Neutrophil (primary cell): ENCODE results near the gene RASIP1.

Experiments
- H3K27ac ChIP-seq: fragments of 200-600 bp; sonication (generic); 2 replicates; pipeline ENCODE4 v1.5.1; 2016; ENCODE audit warnings: mild to moderate bottlenecking, moderate library complexity
- H3K27me3 ChIP-seq: fragments of 200-600 bp; sonication (generic); 2 replicates; pipeline ENCODE4 v1.6.0; 2016; ENCODE audit warnings: mild to moderate bottlenecking
- H3K36me3 ChIP-seq: fragments of 200-600 bp; sonication (generic); 2 replicates; pipeline ENCODE4 v1.5.1; 2017
- H3K4me1 ChIP-seq, 2 experiments: fragments of 200-600 bp in 1 of 2; sonication (generic) in 1 of 2; 1 replicate in 1 of 2; 2 replicates in 1 of 2; pipeline versions ENCODE4 v1.5.1 to v1.6.1; 2013 to 2016; ENCODE audit warnings: low read depth in 1 of 2, low read length in 1 of 2, mild to moderate bottlenecking in 1 of 2, moderate library complexity in 1 of 2; ENCODE audit not compliant: control insufficient read depth in 1 of 2, insufficient read depth in 1 of 2
- H3K4me3 ChIP-seq, 2 experiments: fragments of 200-600 bp in 1 of 2; sonication (generic) in 1 of 2; 1 replicate in 1 of 2; 2 replicates in 1 of 2; pipeline ENCODE4 v1.5.1; 2013 to 2016; ENCODE audit warnings: low read depth in 1 of 2, low read length in 1 of 2, mild to moderate bottlenecking in 1 of 2, moderate library complexity in 1 of 2
- H3K9me3 ChIP-seq: fragments of 200-600 bp; sonication (generic); 2 replicates; pipeline ENCODE4 v1.5.1; 2016
- TF ChIP-seq, protein P1 (sequence below): fragments of 200-600 bp; sonication (generic); IDR thresholded peaks from 2 replicates; pipeline ENCODE4 v1.5.1; 2016; ENCODE audit warnings: antibody characterized with exemption

RASIP1 gene

DNA sequence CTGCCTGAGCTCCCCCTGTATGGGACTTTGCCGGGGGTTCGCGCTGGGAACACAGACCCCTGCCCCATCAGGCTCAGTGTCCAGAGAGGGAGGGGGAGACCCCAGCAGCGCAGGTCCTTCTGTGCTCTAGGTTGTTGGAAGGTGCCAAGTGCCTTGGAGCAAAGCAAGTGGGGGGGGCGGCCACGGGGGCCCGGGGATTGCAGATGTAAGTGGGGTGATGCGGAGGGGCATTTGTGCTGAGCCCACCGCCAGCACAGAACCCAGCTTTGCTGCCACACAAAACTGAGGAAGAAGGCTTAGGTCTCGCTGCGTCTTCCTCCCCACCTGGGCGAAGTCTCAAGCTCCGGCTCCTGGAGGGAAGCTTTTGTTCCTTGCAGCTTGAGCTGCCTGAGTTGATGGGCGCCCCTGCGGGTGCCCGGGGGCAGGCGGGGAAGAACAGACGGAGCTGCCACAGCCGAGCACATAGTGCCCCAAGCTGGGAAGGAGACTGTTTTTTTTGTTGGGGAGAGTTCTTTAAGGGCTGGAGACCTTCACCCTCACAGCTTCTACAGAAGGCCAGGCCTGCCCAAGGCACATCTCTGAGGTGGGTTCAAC is 66.1 kb downstream of the RASIP1 start:
- Histone ChIP-seq H3K4me3 (no peak overlapping the region), H3K27me3 (no peaks in the 10 kb centered on the region), H3K9me3 (no peaks in the 10 kb centered on the region), H3K36me3 (no peaks in the 10 kb centered on the region), H3K27ac (no peak overlapping the region), H3K4me1 (no peaks in the 10 kb centered on the region)
- TF ChIP-seq, protein P1, sequence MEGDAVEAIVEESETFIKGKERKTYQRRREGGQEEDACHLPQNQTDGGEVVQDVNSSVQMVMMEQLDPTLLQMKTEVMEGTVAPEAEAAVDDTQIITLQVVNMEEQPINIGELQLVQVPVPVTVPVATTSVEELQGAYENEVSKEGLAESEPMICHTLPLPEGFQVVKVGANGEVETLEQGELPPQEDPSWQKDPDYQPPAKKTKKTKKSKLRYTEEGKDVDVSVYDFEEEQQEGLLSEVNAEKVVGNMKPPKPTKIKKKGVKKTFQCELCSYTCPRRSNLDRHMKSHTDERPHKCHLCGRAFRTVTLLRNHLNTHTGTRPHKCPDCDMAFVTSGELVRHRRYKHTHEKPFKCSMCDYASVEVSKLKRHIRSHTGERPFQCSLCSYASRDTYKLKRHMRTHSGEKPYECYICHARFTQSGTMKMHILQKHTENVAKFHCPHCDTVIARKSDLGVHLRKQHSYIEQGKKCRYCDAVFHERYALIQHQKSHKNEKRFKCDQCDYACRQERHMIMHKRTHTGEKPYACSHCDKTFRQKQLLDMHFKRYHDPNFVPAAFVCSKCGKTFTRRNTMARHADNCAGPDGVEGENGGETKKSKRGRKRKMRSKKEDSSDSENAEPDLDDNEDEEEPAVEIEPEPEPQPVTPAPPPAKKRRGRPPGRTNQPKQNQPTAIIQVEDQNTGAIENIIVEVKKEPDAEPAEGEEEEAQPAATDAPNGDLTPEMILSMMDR, result no peak

DNA sequence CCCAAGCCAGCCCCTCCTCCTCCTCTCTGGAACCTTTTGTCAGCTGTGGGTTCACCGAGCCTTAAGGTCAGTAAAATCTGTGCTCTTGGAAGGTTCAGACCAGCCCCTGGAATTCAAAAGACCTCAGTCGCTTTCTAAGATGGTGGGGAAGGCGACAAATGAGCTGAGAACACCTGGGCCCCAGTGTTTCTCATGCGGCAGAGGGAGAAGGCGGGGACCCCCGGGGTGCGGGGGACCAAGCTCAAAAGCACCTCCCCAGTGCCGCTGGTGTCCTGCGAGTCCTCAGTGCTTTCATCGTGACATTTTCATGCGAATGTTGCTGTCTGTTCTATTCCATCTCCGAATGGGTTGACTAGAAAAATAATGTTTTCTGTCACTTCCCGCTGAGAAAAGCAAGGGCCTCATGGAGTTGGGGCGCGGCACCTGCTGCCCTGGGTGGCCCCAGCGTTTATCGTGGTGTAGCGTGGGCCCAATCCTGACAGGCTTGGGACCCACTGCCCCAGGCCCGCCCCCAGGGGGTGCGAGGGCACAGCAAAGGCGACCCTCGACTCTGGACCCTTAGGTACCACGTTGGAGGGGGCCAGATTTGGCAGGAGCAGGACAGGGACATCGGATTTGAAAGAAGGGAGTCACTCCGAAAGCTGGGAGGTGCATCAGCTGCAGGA is 66.8 kb downstream of the RASIP1 start:
- Histone ChIP-seq H3K4me3 (no peak overlapping the region), H3K27me3 (no peaks in the 10 kb centered on the region), H3K27ac (no peak overlapping the region), H3K9me3 (no peaks in the 10 kb centered on the region), H3K4me1 (no peaks in the 10 kb centered on the region), H3K36me3 (no peaks in the 10 kb centered on the region)
- TF ChIP-seq, protein P1, result no peak

DNA sequence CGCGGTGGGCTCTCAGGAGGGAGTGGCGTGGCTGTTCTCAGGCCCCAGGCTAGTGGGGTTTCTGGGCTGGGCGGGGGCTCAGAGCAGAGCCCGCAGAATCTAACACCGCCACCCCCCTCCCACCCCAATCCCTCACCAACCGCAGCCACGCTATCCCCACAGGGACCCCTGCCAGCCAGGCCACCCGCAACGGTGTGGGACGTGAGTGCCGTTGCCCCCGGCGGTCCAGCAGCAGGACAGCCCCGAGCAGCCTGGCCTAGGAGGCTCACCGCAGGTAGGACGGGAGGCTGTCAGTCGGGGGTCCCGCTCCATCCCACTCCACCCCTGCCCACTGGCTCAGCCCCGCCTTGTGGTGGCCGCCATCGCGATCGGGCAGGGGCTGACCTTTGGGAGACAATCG is 67.4 kb downstream of the RASIP1 start, which contains the start of gene NTN5:
Gene NTN5, minus strand, starts transcription at position 24 of the 400 bp plus-strand sequence. CDS start 2,031 bp downstream, outside the sequence.
- Histone ChIP-seq H3K9me3 (no peaks in the 10 kb centered on the region), H3K36me3 (no peaks in the 10 kb centered on the region), H3K27me3 (no peaks in the 10 kb centered on the region), H3K4me1 (no peaks in the 10 kb centered on the region), H3K4me3 (no peak within 1 kb of the TSS), H3K27ac (no peak within 1 kb of the TSS)
- TF ChIP-seq, protein P1, result no peak

DNA sequence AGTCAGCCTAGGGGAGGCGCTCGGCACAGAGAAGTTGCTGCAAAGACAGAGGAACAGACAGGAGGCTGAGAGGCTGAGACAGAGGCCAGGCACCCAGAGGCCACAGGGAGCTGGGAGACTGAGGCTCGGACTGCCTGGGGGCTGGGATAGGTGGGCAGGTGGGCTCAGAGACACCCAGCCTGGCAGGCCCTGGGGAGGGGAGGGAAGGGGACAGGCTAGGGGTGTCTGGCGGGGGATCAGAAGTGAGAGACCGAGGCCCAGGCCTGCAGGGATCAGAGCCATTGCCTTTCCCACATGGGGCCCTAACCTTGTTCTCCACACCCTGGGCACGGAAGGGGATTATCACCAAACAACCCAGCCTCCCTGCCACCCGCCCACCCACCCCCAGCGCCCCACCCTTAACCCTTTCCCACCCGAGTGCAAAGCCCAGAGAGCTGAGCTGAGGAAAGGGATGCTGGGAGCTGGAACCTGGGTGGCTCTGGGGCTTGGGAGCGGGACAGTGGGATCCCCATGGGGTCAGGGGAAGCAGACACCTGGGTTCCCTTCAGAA is 68.9 kb downstream of the RASIP1 start:
- no peaks in the 10 kb centered on the region for H3K9me3 ChIP-seq
- H3K4me1 ChIP-seq, result no peaks in the 10 kb centered on the region
- H3K27ac ChIP-seq, result no peak overlapping the region
- H3K36me3 ChIP-seq, result no peaks in the 10 kb centered on the region
- H3K27me3 ChIP-seq, result no peaks in the 10 kb centered on the region
- no peak overlapping the region for H3K4me3 ChIP-seq
- TF ChIP-seq, protein P1, result no peak

GRCh38 chr19:48670699-48671445 is 69.5 kb downstream of the RASIP1 start:
- TF ChIP-seq, protein P1, result no peak

More at GRCh38 chr19:48670699-48671445, 69.5 kb downstream of the RASIP1 start:
- no peak overlapping the region for H3K4me3 ChIP-seq
- no peak overlapping the region for H3K27ac ChIP-seq
- no peaks in the 10 kb centered on the region for H3K27me3 ChIP-seq
- H3K36me3 ChIP-seq, result no peaks in the 10 kb centered on the region
- H3K9me3 ChIP-seq, result no peaks in the 10 kb centered on the region
- H3K4me1 ChIP-seq, result no peaks in the 10 kb centered on the region
